Karpas-422 (cell line): ENCODE results near the gene ZDHHC7. TPM values are rescaled to one million over a fixed set of nuclear protein-coding genes. Genes with fewer than 3 reads are reported as not detected.
"Not testable (repeated sequence)": the region's sequence is repeated elsewhere in the genome, so short reads cannot be mapped to it uniquely, and the experiment has no call there.

Experiments used
- DNase-seq: peaks from one replicate; pipeline ENCODE4 v3.0.0-alpha.2; 2015
- H2AFZ ChIP-seq: fragments of 200-600 bp; sonication (generic); 2 replicates; pipeline ENCODE4 v1.6.1; 2014; ENCODE audit warnings: antibody characterized with exemption, low read length, mixed read lengths
- H3K27ac ChIP-seq: fragments of 200-600 bp; sonication (generic); 2 replicates; pipeline ENCODE4 v1.5.1; 2014; ENCODE audit warnings: mild to moderate bottlenecking, low read length, moderate library complexity
- H3K27me3 ChIP-seq: fragments of 200-600 bp; sonication (generic); 2 replicates; pipeline ENCODE4 v1.6.1; 2014; ENCODE audit warnings: low read length, mixed read lengths
- H3K36me3 ChIP-seq: fragments of 200-600 bp; sonication (generic); 2 replicates; pipeline ENCODE4 v1.6.1; 2014; ENCODE audit warnings: low read length, mixed read lengths; ENCODE audit not compliant: insufficient read depth
- H3K4me1 ChIP-seq: fragments of 200-600 bp; sonication (generic); 2 replicates; pipeline ENCODE4 v1.6.1; 2014; ENCODE audit warnings: mild to moderate bottlenecking, low read length, mixed read lengths
- H3K4me2 ChIP-seq: fragments of 200-600 bp; sonication (generic); 2 replicates; pipeline ENCODE4 v1.6.1; 2014; ENCODE audit warnings: low read length, low read depth, mild to moderate bottlenecking; ENCODE audit not compliant: poor library complexity, severe bottlenecking
- H3K4me3 ChIP-seq: fragments of 200-600 bp; sonication (generic); 2 replicates; pipeline ENCODE4 v1.5.1; 2014; ENCODE audit warnings: mild to moderate bottlenecking, antibody characterized with exemption, low read length, mixed read lengths
- H3K79me2 ChIP-seq: fragments of 200-600 bp; sonication (generic); 2 replicates; pipeline ENCODE4 v1.6.1; 2014; ENCODE audit warnings: mild to moderate bottlenecking, low read length, mixed read lengths
- H3K9ac ChIP-seq: fragments of 200-600 bp; sonication (generic); 2 replicates; pipeline ENCODE4 v1.6.0; 2014; ENCODE audit warnings: low read length
- H3K9me2 ChIP-seq: fragments of 200-600 bp; sonication (generic), shearing (Covaris generic); replicated peaks from 2 replicates; pipeline ENCODE4 v1.6.0; 2014; ENCODE audit warnings: mild to moderate bottlenecking, low read length, moderate library complexity; ENCODE audit not compliant: insufficient read depth
- H3K9me3 ChIP-seq: fragments of 300-700, 200-600 bp; sonication (generic); 2 replicates; pipeline ENCODE4 v1.6.1; 2014; ENCODE audit warnings: low read length, mixed read lengths
- H4K20me1 ChIP-seq: fragments of 200-600 bp; sonication (generic); 2 replicates; pipeline ENCODE4 v1.6.1; 2014; ENCODE audit warnings: mild to moderate bottlenecking, antibody characterized with exemption, low read length, low read depth; ENCODE audit not compliant: insufficient read depth
- total RNA-seq: library from RNA; depleted of rRNA; stranded (reverse); fragments of >200 nt; shearing (Covaris generic); gene quantifications from 2 replicates; pipeline ENCODE4 v1.2.3, GENCODE V29; 2014; ENCODE audit warnings: low replicate concordance

ZDHHC7 gene
- total RNA-seq, 1 experiment from 2014 or later, result 22.5 TPM

- H4K20me1 ChIP-seq, result peaks cover 3% of the 10 kb centered on the region; the same call in 1 of the 2 replicates
- H3K79me2 ChIP-seq, result no peaks in the 10 kb centered on the region
- no peak overlapping the region for H2AFZ ChIP-seq
- H3K27me3 ChIP-seq, result no peaks in the 10 kb centered on the region
- no peak overlapping the region for H3K27ac ChIP-seq
- no peaks in the 10 kb centered on the region for H3K9me2 ChIP-seq
- no peaks in the 10 kb centered on the region for H3K9me3 ChIP-seq
- H3K9ac ChIP-seq, result no peak overlapping the region
- no peaks in the 10 kb centered on the region for H3K36me3 ChIP-seq
- no peaks in the 10 kb centered on the region for H3K4me1 ChIP-seq
- H3K4me2 ChIP-seq, result no peak overlapping the region
- DNase-seq, result no peak
- no peak overlapping the region for H3K4me3 ChIP-seq
These were observed 63.1 kb downstream of the ZDHHC7 start for GRCh38 chr16:84947996-84948850.

DNA sequence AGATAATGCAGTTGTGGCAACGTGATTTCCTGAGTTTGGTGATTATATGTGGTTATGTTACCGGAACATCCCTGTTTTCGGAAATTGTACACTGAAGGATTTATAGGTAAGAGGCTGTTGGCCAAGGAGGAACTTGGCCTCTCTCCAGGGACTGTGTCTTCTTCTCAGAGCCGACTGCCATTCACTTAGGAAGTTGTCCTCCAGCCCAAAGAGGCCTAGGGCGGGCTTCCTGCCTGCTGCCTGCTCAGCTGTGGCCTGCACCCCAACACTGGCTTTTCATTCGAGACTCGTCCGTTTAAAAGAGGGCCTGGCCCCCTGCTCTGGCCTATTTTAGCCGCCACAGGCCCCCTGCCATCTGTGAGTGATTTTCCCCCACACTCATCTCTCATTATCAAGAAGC, 64.3 kb downstream of the ZDHHC7 start:
- Histone ChIP-seq H3K36me3 (no peaks in the 10 kb centered on the region), H3K79me2 (no peaks in the 10 kb centered on the region), H3K9me3 (no peaks in the 10 kb centered on the region), H3K4me2 (no peak overlapping the region), H3K9me2 (no peaks in the 10 kb centered on the region), H4K20me1 (peaks cover 3% of the 10 kb centered on the region; the same call in 1 of the 2 replicates), H3K9ac (no peak overlapping the region), H3K4me3 (no peak overlapping the region), H3K4me1 (no peaks in the 10 kb centered on the region), H3K27ac (no peak overlapping the region), H3K27me3 (no peaks in the 10 kb centered on the region), H2AFZ (no peak overlapping the region)
- DNase-seq, result no peak

DNA sequence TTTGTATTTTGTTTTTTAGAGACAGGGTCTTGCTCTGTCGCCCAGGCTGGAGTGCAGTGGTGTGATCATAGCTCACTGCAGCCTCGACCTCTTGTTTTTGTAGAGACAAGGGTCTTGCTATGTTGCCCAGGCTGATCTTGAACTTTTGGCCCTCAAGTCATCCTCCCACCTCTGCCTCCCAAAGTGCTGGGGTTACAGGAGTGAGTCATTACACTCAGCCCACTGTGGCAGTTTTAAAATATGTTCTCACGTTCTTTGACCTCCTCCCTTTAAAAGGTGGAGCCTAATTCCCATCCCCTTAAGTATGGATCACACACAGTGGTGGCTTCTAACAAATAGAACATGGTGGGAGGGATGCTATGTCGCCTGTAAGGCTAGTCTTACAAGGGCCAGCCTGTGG, 67.7 kb downstream of the ZDHHC7 start:
- H3K4me1 ChIP-seq, result no peaks in the 10 kb centered on the region

GRCh38 chr16:84942786-84943185, 68.5 kb downstream of the ZDHHC7 start:
- Histone ChIP-seq H3K9me3 (no peaks in the 10 kb centered on the region), H3K4me1 (no peaks in the 10 kb centered on the region), H3K27me3 (no peaks in the 10 kb centered on the region), H3K4me3 (no peak overlapping the region), H3K9me2 (no peaks in the 10 kb centered on the region), H2AFZ (no peak overlapping the region), H3K9ac (no peak overlapping the region), H3K27ac (no peak overlapping the region), H3K79me2 (no peaks in the 10 kb centered on the region), H4K20me1 (no peaks in the 10 kb centered on the region), H3K4me2 (no peak overlapping the region), H3K36me3 (no peaks in the 10 kb centered on the region)
- DNase-seq, result no peak

More for the DNA sequence above, 67.7 kb downstream of the ZDHHC7 start:
- Histone ChIP-seq H3K9ac (no peak overlapping the region), H3K79me2 (no peaks in the 10 kb centered on the region), H3K4me2 (no peak overlapping the region), H3K9me2 (no peaks in the 10 kb centered on the region), H3K4me3 (no peak overlapping the region), H3K27ac (no peak overlapping the region), H4K20me1 (no peaks in the 10 kb centered on the region), H3K36me3 (no peaks in the 10 kb centered on the region), H2AFZ (no peak overlapping the region), H3K27me3 (no peaks in the 10 kb centered on the region), H3K9me3 (no peaks in the 10 kb centered on the region)
- DNase-seq, result no peak

GRCh38 chr16:84941921-84942320, 69.4 kb downstream of the ZDHHC7 start:
- Histone ChIP-seq H3K79me2 (no peaks in the 10 kb centered on the region), H3K4me3 (no peak overlapping the region), H3K4me2 (no peak overlapping the region), H3K36me3 (no peaks in the 10 kb centered on the region), H3K9me3 (no peaks in the 10 kb centered on the region), H3K27ac (no peak overlapping the region), H3K27me3 (no peaks in the 10 kb centered on the region), H3K4me1 (no peaks in the 10 kb centered on the region), H3K9ac (no peak overlapping the region), H4K20me1 (no peaks in the 10 kb centered on the region), H2AFZ (no peak overlapping the region), H3K9me2 (no peaks in the 10 kb centered on the region)
- no peak for DNase-seq

DNA sequence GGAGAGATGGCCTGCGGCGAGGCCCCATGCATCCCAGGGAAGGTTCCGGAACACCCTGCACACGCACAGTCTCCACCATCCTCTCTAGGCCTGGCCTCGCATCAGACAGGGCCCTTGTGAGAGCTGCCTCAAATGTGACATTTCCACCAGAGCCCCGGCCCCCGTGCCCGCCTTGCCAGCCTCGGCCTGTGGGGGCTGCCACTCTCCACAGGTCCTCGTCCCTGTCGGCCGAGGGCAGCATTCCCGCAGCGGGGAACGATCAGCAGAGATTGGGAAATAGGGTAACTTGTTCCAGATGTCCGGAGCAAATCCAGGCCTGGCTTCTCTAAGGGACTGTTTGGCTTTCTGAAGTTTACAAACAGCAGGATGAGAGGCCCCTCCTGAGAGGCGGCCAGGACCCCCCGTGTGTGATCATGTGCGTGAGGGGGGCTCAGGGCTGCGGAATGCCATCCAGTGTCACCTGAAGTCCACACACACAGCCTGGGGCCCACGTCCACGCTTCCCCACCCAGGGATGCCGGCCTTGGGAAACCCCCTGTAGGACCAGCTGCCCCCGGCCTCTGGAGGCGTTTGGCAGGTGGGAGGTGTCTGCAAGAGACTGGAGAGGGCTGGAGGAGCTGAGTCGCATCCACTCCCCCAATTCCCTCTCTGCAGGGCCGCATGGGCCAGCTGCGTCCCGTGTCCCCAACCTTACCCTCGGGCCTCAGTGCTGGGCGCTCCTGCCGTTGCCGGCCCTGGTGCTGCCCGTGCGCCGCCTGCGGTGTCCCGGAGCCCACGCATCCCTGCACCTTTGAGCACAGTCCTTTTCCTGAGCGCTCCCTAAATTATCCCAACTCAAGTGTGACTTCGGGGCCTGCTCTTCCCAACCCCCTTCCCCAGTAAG, 70.4 kb downstream of the ZDHHC7 start:
- Histone ChIP-seq H3K9ac (no peak overlapping the region), H2AFZ (no peak overlapping the region), H3K4me3 (no peak overlapping the region), H3K9me3 (no peaks in the 10 kb centered on the region), H3K27ac (no peak overlapping the region), H3K9me2 (no peaks in the 10 kb centered on the region), H3K27me3 (no peaks in the 10 kb centered on the region), H3K79me2 (no peaks in the 10 kb centered on the region), H4K20me1 (no peaks in the 10 kb centered on the region), H3K36me3 (no peaks in the 10 kb centered on the region), H3K4me1 (no peaks in the 10 kb centered on the region), H3K4me2 (no peak overlapping the region)
- DNase-seq, result no peak

- DNase-seq, H3K27ac ChIP-seq, H3K36me3 ChIP-seq, H2AFZ ChIP-seq, H3K4me3 ChIP-seq, H3K9me2 ChIP-seq, H4K20me1 ChIP-seq, H3K4me1 ChIP-seq, H3K9me3 ChIP-seq, H3K4me2 ChIP-seq, H3K9ac ChIP-seq, H3K27me3 ChIP-seq, H3K79me2 ChIP-seq: not testable (repeated sequence)
These were observed 72.7 kb downstream of the ZDHHC7 start for GRCh38 chr16:84938616-84939015.
